Endothelial cell of umbilical vein (primary cell): ENCODE results near the gene ATG5.

ENCODE experiments used
- CTCF ChIP-seq, 2 donors: IDR thresholded peaks; 1 replicate in 1 of 2; 2 replicates in 1 of 2; pipeline ENCODE4 v1.5.1; 2011; ENCODE audit warnings: low read length in 2 of 2, mild to moderate bottlenecking in 2 of 2, moderate library complexity in 2 of 2, control low read depth in 1 of 2, inconsistent platforms in 1 of 2, low read depth in 1 of 2; ENCODE audit not compliant: insufficient read depth in 1 of 2; ENCODE audit errors: extremely low read depth in 1 of 2
- EZH2 ChIP-seq: IDR thresholded peaks from 2 replicates; pipeline ENCODE4 v1.6.1; 2012; ENCODE audit warnings: borderline replicate concordance, low read depth, mild to moderate bottlenecking, moderate library complexity, low read length, inconsistent platforms; ENCODE audit not compliant: severe bottlenecking
- FOS ChIP-seq: IDR thresholded peaks from 2 replicates; pipeline ENCODE4 v1.6.1; 2011; ENCODE audit warnings: mild to moderate bottlenecking, low read length, moderate library complexity, borderline replicate concordance; ENCODE audit not compliant: insufficient read depth
- GATA2 ChIP-seq: IDR thresholded peaks from 2 replicates; pipeline ENCODE4 v1.7.0; 2011; ENCODE audit warnings: low read depth, mild to moderate bottlenecking, moderate library complexity, mixed read lengths, low read length; ENCODE audit not compliant: insufficient read length, insufficient read depth
- JUN ChIP-seq: IDR thresholded peaks from 2 replicates; pipeline ENCODE4 v1.6.1; 2011; ENCODE audit warnings: borderline replicate concordance, low read depth; ENCODE audit not compliant: insufficient read length, insufficient read depth
- MAX ChIP-seq: IDR thresholded peaks from 2 replicates; pipeline ENCODE4 v1.6.1; 2011; ENCODE audit not compliant: insufficient read depth, insufficient read length
- POLR2A ChIP-seq: IDR thresholded peaks from 2 replicates; pipeline ENCODE4 v1.6.1; 2012; ENCODE audit warnings: low read depth, mild to moderate bottlenecking, control low read depth, low read length
- POLR2AphosphoS5 ChIP-seq: IDR thresholded peaks from 2 replicates; pipeline ENCODE4 v1.6.1; 2012; ENCODE audit warnings: low read depth, mild to moderate bottlenecking, control low read depth, low read length, moderate library complexity; ENCODE audit not compliant: insufficient read depth

- no peak for TF ChIP-seq POLR2A
- no peak for TF ChIP-seq EZH2
- no peak for TF ChIP-seq CTCF (IDR thresholded peaks at IDR 0.05; ENCODE audit: extremely low read depth in 1 of 2, insufficient read depth in 1 of 2, low read depth in 1 of 2, low read length in 2 of 2)
- TF ChIP-seq FOS = no peak
- TF ChIP-seq MAX = no peak
- TF ChIP-seq POLR2AphosphoS5 = no peak
- TF ChIP-seq GATA2 = no peak
- no peak for TF ChIP-seq JUN
Observed at GRCh38 chr6:106247293-106247692, 78.3 kb downstream of the ATG5 start.
